D721Med (cell line): ENCODE data around the gene HIVEP3.

Experiments used
- DNase-seq: peaks from one replicate; pipeline ENCODE4 v3.0.0; 2011; ENCODE audit warnings: low spot score; ENCODE audit not compliant: insufficient read length
- FAIRE-seq: peaks from 2 replicates; lab custom pipeline; 2011; peaks lifted over from hg19 to GRCh38; lab: Jason Lieb, UNC
- TF ChIP-seq, protein P1 (sequence below): IDR thresholded peaks from 2 replicates; pipeline ENCODE4 v1.5.1; 2012; ENCODE audit warnings: mild to moderate bottlenecking, control low read depth; ENCODE audit not compliant: insufficient read depth; ENCODE audit errors: missing control alignments

The HIVEP3 gene

GRCh38 chr1:41715441-41716095 is 203.2 kb downstream of the HIVEP3 start:
- TF ChIP-seq, protein P1, sequence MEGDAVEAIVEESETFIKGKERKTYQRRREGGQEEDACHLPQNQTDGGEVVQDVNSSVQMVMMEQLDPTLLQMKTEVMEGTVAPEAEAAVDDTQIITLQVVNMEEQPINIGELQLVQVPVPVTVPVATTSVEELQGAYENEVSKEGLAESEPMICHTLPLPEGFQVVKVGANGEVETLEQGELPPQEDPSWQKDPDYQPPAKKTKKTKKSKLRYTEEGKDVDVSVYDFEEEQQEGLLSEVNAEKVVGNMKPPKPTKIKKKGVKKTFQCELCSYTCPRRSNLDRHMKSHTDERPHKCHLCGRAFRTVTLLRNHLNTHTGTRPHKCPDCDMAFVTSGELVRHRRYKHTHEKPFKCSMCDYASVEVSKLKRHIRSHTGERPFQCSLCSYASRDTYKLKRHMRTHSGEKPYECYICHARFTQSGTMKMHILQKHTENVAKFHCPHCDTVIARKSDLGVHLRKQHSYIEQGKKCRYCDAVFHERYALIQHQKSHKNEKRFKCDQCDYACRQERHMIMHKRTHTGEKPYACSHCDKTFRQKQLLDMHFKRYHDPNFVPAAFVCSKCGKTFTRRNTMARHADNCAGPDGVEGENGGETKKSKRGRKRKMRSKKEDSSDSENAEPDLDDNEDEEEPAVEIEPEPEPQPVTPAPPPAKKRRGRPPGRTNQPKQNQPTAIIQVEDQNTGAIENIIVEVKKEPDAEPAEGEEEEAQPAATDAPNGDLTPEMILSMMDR, result no peak
- FAIRE-seq, result no peak
- no peak for DNase-seq

DNA sequence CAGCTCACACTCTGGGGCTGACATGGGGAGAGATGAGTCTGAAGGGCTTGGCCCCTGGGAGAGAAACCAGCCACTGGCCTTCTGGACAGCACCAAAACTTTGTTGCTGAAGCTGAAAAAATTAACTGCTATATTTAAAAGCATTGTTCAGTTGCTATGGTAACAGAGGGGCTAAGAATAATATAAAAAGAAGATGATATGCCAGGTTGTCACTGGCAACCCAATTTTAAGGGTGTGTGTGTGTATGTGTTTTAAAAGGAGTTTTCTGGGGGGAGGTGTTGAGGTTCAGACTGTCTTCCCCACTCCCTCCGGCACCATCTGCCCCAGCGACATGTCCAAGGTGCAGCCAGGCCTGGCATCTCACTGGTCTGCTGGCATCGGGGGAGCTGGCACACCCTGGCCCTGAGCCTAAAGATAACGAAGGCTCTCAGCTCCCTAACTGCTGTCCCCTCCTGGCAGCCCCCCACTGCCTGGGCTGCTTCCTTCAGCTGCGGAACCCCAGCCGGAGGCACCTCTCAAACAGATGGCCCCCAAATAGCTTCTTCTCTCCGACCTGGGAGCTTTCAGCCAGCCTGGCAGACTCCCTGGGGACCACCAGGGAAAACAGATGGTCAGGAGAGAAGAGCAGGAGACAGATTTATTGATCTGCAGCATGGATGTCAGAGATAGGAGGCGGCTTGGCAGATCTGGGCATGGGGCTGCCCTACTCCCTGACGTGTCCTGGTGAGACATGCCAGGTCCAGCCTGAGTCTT is 203.9 kb downstream of the HIVEP3 start:
- DNase-seq (peak; percentile 64), FAIRE-seq (no peak)
- TF ChIP-seq, protein P1, result no peak

DNA sequence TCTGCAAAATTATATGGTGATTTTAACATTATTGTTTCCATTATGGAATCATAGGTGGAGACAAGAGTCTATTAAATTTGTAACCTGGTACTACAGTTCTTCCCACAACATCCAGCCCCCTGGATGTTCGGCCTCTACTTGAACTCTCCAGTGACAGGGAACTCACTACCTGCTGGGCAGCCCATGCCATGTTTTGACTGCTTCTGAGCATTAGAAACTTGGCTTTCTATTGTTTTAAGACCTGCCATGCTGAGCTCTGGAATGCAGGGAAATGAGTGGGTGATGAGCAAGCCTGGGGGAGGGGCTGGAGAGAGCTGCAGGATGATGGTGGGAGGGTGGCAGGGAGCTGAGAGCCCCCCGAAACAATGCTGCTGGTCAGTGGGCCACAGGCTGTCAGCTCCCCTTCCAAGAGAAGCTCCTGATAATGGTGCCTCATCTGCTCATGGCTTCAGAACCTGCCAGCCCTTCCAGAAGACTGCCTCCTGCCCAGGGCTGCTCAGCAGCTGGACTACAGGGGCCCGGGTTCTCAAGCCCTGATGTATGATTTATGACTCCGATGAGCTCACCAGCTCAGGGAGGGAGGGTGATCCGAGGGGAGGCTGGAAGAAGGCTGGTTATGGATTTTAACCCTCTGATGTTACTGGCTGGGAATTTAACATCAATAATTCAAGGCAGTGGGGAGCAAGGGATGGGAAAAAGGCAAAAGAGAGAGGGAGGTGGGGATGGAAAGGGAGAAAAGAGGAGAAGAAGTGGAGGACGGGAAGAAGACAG is 205.0 kb downstream of the HIVEP3 start:
- DNase-seq, result no peak
- FAIRE-seq, result no peak
- TF ChIP-seq, protein P1, result no peak

DNA sequence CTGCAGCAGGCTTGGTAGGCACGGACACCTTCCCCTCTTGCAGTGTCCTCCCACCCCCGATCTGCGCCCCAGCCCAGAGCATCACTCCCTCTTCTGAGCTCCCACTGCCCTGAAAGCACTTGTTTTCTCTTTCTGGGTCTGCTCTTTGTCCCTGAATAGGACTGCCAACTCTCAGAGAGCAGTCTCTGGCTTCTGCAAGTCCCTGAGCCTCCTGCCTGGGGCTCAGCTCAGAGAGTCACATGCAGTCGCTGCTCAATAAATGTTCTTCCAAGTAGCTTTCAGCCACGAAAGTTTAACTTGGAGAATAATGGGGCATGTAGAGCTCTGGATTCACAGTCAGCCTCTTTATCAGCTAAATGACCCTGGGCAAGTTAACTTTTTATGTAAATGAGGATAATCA is 205.6 kb downstream of the HIVEP3 start:
- FAIRE-seq (no peak), DNase-seq (no peak)
- TF ChIP-seq, protein P1, result no peak

- TF ChIP-seq, protein P1, result no peak
- FAIRE-seq, result no peak
- DNase-seq, result no peak
These were observed 206.0 kb downstream of the HIVEP3 start for GRCh38 chr1:41712695-41713094.

DNA sequence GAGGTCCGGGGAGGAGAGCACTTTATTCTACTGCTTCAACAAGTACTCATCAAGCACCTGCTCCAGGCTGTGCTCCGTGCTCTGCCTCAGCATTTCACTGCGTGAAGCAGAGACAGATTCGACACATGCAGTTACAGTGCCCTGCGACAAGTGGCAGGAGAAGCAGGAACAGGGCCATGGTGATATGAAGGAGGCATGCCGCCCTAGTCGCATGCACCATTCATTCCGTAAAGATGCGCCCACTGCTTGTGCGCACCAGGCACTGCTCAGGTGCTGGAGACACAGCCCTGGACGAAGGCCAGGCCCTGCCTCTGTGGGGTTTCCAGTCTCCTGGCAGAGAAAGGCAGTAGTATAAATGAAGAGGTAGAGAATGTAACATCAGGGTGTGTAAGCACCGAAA is 206.6 kb downstream of the HIVEP3 start:
- DNase-seq (no peak), FAIRE-seq (no peak)
- TF ChIP-seq, protein P1, result no peak
